K562 (cell line): Measurements from ENCODE around the gene KCNG1. TPM values are rescaled to one million over a fixed set of nuclear protein-coding genes. Genes with fewer than 3 reads are reported as not detected.

Experiments
- ATAC-seq: fragments of 200-7000 bp; cut with Tn5 transposase; 3 replicates; pipeline ENCODE4 v1.9.1; 2020; ENCODE audit warnings: moderate library complexity
- BruUV-seq: library from RNA; stranded (reverse); fragments of 400-500 nt; replicated peaks from 2 replicates; lab custom pipeline; 2021; lab: Mats Ljungman, UMichigan
- CTCF ChIA-PET: fragments of 300-600 bp; formaldehyde crosslinking; extraction: SDS; loops from one replicate; lab custom pipeline; 2021; ENCODE audit warnings: low intra/inter-chr PET ratio; lab: Yijun Ruan, JAX
- POLR2A ChIA-PET: fragments of 300-600, 350-650 bp; sonication (Branson Sonifier 250); formaldehyde crosslinking; extraction: SDS; loops from one replicate; lab custom pipeline; 2021; ENCODE audit warnings: antibody characterized with exemption, inconsistent platforms; lab: Yijun Ruan, JAX
- DNase-seq, 4 experiments: peaks; one replicate each; pipeline versions ENCODE4 v3.0.0 to v3.0.0-alpha.2; 2011 to 2018; ENCODE audit warnings: low spot score in 3 of 4, mixed read lengths in 3 of 4; ENCODE audit errors: extremely low read depth in 1 of 4
- FAIRE-seq: peaks from 2 replicates; lab custom pipeline; 2011; peaks lifted over from hg19 to GRCh38; lab: Jason Lieb, UNC
- H2AFZ ChIP-seq: 2 replicates; pipeline ENCODE4 v1.6.0; 2011; ENCODE audit warnings: low read depth, low read length, control low read depth, inconsistent platforms
- H3K27ac ChIP-seq: fragments of 200-600 bp; 3 replicates; pipeline ENCODE4 v1.8.0; 2011; ENCODE audit warnings: low read depth, mild to moderate bottlenecking, control low read depth, inconsistent platforms, low read length, moderate library complexity, mixed read lengths; ENCODE audit errors: extremely low read depth
- H3K27me3 ChIP-seq, 2 experiments: fragments of 300-600 bp in 1 of 2; 2 replicates in 1 of 2; 3 replicates in 1 of 2; pipeline versions ENCODE4 v1.6.0 to v1.8.0; 2011; ENCODE audit warnings: inconsistent platforms in 2 of 2, low read length in 2 of 2, mild to moderate bottlenecking in 1 of 2, mixed read lengths in 1 of 2, moderate library complexity in 1 of 2; ENCODE audit not compliant: control insufficient read depth in 2 of 2, insufficient read depth in 2 of 2
- H3K36me3 ChIP-seq: fragments of 300-600 bp; 3 replicates; pipeline ENCODE4 v1.8.0; 2011; ENCODE audit warnings: mild to moderate bottlenecking, low read length, inconsistent platforms; ENCODE audit not compliant: control insufficient read depth, insufficient read depth
- H3K4me1 ChIP-seq, 2 experiments: fragments of 200-600 bp in 1 of 2; replicated peaks in 1 of 2; 2 replicates in 1 of 2; 3 replicates in 1 of 2; pipeline versions ENCODE4 v1.5.1 to v1.8.0; 2011; ENCODE audit warnings: inconsistent platforms in 2 of 2, low read length in 2 of 2, mild to moderate bottlenecking in 1 of 2, mixed read lengths in 1 of 2, moderate library complexity in 1 of 2; ENCODE audit not compliant: control insufficient read depth in 2 of 2, insufficient read depth in 2 of 2
- H3K4me2 ChIP-seq: 2 replicates; pipeline ENCODE4 v1.6.1; 2011; ENCODE audit warnings: low read length, control low read depth, inconsistent platforms, mixed read lengths; ENCODE audit not compliant: insufficient read depth
- H3K4me3 ChIP-seq: fragments of 200-600 bp; sonication (generic), shearing (Covaris generic); 2 replicates; pipeline ENCODE4 v1.5.1; 2016; ENCODE audit warnings: control low read depth, inconsistent platforms
- H3K79me2 ChIP-seq: fragments of 200-600 bp; 3 replicates; pipeline ENCODE4 v1.8.0; 2011; ENCODE audit warnings: low read length, inconsistent platforms; ENCODE audit not compliant: control insufficient read depth, insufficient read depth
- H3K9ac ChIP-seq, 2 experiments: 2 replicates each; pipeline versions ENCODE4 v1.6.0 to v1.6.1; 2011; ENCODE audit warnings: low read depth in 2 of 2, low read length in 2 of 2, control low read depth in 1 of 2, inconsistent platforms in 1 of 2, mild to moderate bottlenecking in 1 of 2, mixed read lengths in 1 of 2; ENCODE audit not compliant: insufficient read depth in 1 of 2
- H3K9me1 ChIP-seq: one replicate; pipeline ENCODE4 v1.6.0; 2011; ENCODE audit warnings: inconsistent platforms, mild to moderate bottlenecking, low read length, moderate library complexity; ENCODE audit not compliant: control insufficient read depth, insufficient read depth
- H3K9me3 ChIP-seq: replicated peaks from 2 replicates; pipeline ENCODE4 v1.5.1; 2011; ENCODE audit warnings: low read depth, low read length, inconsistent platforms; ENCODE audit not compliant: control insufficient read depth, insufficient read depth
- H4K20me1 ChIP-seq: replicated peaks from 2 replicates; pipeline ENCODE4 v1.6.1; 2011; ENCODE audit warnings: low read length, inconsistent platforms, mixed read lengths; ENCODE audit not compliant: control insufficient read depth, insufficient read depth
- CBFA2T2 ChIP-seq: fragments of 450-650 bp; conservative IDR thresholded peaks from 2 replicates; pipeline ENCODE4 v1.6.1; 2017; ENCODE audit warnings: mild to moderate bottlenecking
- CBFA2T3 ChIP-seq: fragments of 450-650 bp; IDR thresholded peaks from 2 replicates; pipeline ENCODE4 v1.6.1; 2017
- CHD2 ChIP-seq: IDR thresholded peaks from 2 replicates; pipeline ENCODE4 v1.6.1; 2011; ENCODE audit warnings: low read depth, low read length
- TAL1 ChIP-seq: fragments of 450-650 bp; IDR thresholded peaks from 2 replicates; pipeline ENCODE4 v1.6.1; 2016; ENCODE audit warnings: mild to moderate bottlenecking
- TCF3 ChIP-seq: sonication (generic); formaldehyde crosslinking; IDR thresholded peaks from 2 replicates; pipeline ENCODE4 v1.4.0; 2020; ENCODE audit warnings: mild to moderate bottlenecking, missing genetic modification reagents
- WGBS: fragments of 100-300 bp; shearing (Covaris generic); methylation state at CpG from one replicate; pipeline ENCODE4 v1.1.6; 2016; ENCODE audit warnings: low coverage, mixed read lengths; ENCODE audit not compliant: insufficient coverage; ENCODE audit errors: missing lambda C conversion rate; 5-methylcytosine and 5-hydroxymethylcytosine counted together
- in situ Hi-C: fragments of 300-500 bp; cut with MboI; formaldehyde crosslinking; loops from 4 replicates; pipeline ENCODE4 v1.15.0; 2018; ENCODE audit warnings: inconsistent platforms, mixed read lengths
- intact Hi-C: fragments of 100-400 bp; cut with micrococcal nuclease; formaldehyde crosslinking; loops from 2 replicates; pipeline ENCODE4 v1.14.2; 2022
- polyA plus RNA-seq, 8 experiments: library from polyadenylated mRNA; depleted of rRNA in 4 of 8; stranded (reverse) in 5 of 8; unstranded in 3 of 8; fragments of >200 nt; fragmentation: Nextera tagmentation in 2 of 8; fragmentation: Illumina TruSeq in 1 of 8; extraction: Ambion mirVana in 2 of 8; extraction: Trizol in 1 of 8; gene quantifications; 2 replicates each; pipeline versions ENCODE4 v1.2.1 to v1.2.3, GENCODE V29; 2011 to 2014; ENCODE audit warnings: inconsistent platforms in 1 of 8, missing spikeins in 1 of 8
- total RNA-seq, 7 experiments: library from RNA; depleted of rRNA in 6 of 7; stranded (reverse); fragments of >200 nt in 6 of 7; fragmentation: Illumina TruSeq in 2 of 7; extraction: Trizol in 2 of 7; gene quantifications; 2 replicates each; pipeline versions ENCODE4 v1.2.1 to v1.2.3, GENCODE V29; 2011 to 2021; ENCODE audit warnings: low replicate concordance in 1 of 7
- TF ChIP-seq, protein P1 (sequence below), 2 experiments: fragments of 450-650 bp in 1 of 2; sonication (generic) in 1 of 2; formaldehyde crosslinking in 1 of 2; IDR thresholded peaks in 1 of 2; conservative IDR thresholded peaks in 1 of 2; 2 replicates each; pipeline versions ENCODE4 v1.6.1 to v1.8.1; 2016 to 2023; ENCODE audit warnings: mild to moderate bottlenecking in 2 of 2, moderate library complexity in 2 of 2, inconsistent platforms in 1 of 2, missing genetic modification reagents in 1 of 2
- TF ChIP-seq, protein P2 (sequence below): sonication (generic); formaldehyde crosslinking; IDR thresholded peaks from 2 replicates; pipeline ENCODE4 v1.8.0; 2022; ENCODE audit warnings: missing genetic modification reagents, mild to moderate bottlenecking, moderate library complexity, borderline replicate concordance

Gene KCNG1
- total and polyA plus RNA-seq, 9 of the 15 experiments (the other 6 are each of a cell fraction or from before 2014, with no cell fraction given): 0.06 to 1.5 (median 0.22) TPM; not detected in 2

DNA sequence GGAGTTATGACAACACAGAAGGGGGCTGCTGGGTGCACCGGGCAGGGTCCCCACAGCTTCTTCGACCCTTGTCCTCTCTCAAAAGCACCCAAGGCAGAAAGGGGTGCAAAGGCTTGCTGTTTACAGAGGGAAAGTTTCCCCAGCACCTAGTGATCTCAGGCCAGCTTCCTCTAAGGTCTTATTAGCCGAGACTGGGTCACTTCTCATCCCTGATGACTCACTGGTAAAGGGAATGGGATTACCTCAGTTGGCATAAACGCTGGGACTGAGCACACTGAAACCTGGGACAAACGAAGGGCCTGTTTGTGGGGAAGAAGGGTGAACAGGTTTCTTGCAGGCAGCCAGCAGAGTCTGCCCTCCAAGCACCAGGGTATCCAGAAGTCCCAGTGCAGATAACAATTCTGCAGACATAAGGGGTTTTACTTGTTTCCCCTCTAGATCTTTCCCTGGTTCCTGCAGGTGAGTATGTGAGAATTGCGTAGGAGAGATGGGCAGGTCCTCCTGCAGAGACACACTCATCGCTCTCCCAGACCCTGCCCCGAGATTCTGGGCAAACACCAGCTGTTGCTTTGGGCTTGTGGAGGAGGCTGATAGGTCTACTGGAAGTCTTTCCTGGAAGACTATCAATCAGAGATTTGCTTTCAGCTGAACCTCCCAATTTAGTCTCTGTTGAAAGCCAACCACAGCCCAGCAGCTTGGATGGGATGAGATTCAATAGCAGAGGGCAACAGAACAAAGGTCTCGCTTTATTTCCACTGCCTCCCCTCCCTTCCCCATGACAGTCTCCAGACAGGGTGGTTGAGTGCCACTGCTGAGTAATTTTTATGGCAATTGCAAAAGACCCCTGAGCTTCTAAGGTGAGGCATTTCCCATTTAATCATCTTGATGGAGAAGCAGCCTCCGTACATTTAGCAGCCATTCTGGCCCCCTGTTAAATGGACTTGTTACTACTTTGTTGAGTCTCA is 25.7 kb downstream of the KCNG1 start:
- in situ Hi-C loops (loop anchor here (25.0 kb wide), 1 partner anchor 1090 kb away; no protein-coding TSS in a partner anchor), intact Hi-C loops (no loop called here)
- 0% methylated on average over 10 of the region's 10 CpGs for WGBS
- FAIRE-seq: no peak
- Histone ChIP-seq H4K20me1 (no peaks in the 10 kb centered on the region; the same call in 1 of the 2 replicates), H3K9me3 (no peaks in the 10 kb centered on the region), H3K36me3 (no peaks in the 10 kb centered on the region), H3K4me2 (no peak overlapping the region), H3K27me3 (peaks cover 13 to 44% of the 10 kb centered on the region in 2 experiments; a peak in 4 of 5 replicates), H3K9ac (no peak overlapping the region), H2AFZ (no peak overlapping the region), H3K4me3 (no peak overlapping the region), H3K79me2 (no peaks in the 10 kb centered on the region), H3K27ac (no peak overlapping the region), H3K9me1 (no peaks in the 10 kb centered on the region), H3K4me1 (0 out of 5 replicates have a peak, but pooled peaks cover 0 to 5% of the 10 kb centered on the region in 2 experiments)
- peak in 1 of 4 experiments; percentile 8 for DNase-seq
- ChIA-PET CTCF (no interaction called here), POLR2A (interaction anchor here (1.2 kb wide), 1 partner anchor 68 kb away, joined by 3 read pairs; no protein-coding TSS in a partner anchor)
- no peak for ATAC-seq
- TF ChIP-seq CBFA2T2 (0 out of 2 replicates have a peak, but pooled peaks have one; percentile 7), TAL1 (0 out of 2 replicates have a peak, but pooled peaks have one; percentile 8), CHD2 (no peak), CBFA2T3 (peak; percentile 26; the same call in 1 of the 2 replicates), TCF3 (CRISPR knock-in tag) (peak; percentile 59)
- TF ChIP-seq, protein P1, sequence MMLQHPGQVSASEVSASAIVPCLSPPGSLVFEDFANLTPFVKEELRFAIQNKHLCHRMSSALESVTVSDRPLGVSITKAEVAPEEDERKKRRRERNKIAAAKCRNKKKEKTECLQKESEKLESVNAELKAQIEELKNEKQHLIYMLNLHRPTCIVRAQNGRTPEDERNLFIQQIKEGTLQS (IDR thresholded peaks at IDR 0.05): no peak; the same call in 1 of the 2 replicates
- TF ChIP-seq, protein P1 (CRISPR knock-in tag; conservative IDR thresholded peaks at IDR 0.05): no peak
- TF ChIP-seq, protein P2, sequence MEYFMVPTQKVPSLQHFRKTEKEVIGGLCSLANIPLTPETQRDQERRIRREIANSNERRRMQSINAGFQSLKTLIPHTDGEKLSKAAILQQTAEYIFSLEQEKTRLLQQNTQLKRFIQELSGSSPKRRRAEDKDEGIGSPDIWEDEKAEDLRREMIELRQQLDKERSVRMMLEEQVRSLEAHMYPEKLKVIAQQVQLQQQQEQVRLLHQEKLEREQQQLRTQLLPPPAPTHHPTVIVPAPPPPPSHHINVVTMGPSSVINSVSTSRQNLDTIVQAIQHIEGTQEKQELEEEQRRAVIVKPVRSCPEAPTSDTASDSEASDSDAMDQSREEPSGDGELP (CRISPR knock-in tag): peak; percentile 33; the same call in 1 of the 2 replicates
- BruUV-seq: no TSS peak
